ENCODE results near the gene ZBTB49. TPM values are rescaled to one million over a fixed set of nuclear protein-coding genes. Genes with fewer than 3 reads are reported as not detected.

The ZBTB49 gene
- total RNA-seq, 3 donors from 2014 or later, result 3.5 to 8.9 (median 8.4) TPM

DNA sequence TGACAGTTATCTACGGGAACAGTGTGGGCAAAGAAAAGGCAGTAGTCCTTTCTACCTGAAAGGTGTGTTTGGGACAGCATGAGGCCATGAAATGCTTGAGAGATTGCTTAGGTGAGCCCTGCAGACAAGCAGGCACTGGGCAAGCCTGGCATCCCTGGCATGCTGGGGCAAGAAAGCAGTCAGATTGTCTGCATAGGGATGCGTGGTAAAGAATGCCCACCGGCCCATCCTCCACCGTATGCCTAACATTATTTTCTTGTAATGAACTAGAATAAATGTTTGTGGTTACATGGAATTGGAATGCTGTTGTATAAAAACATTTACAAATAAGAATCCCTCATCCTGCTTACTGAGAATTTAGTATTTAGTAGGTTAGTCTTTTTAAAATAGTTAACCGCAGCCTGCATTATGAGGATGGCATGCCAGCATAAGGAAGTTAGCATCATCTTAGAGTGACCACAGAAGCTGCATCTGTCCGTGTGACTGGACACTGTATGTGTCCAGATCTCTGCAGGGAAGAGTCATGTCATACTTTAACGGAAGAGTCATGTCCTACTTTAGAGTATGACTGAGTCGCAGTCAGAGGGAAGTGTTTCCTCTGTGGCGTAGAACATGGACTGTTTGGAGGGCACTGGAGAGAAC lies 18.9 kb downstream of the ZBTB49 start:
- ATAC-seq (no peak), DNase-seq (no peak)
- no peaks in the 10 kb centered on the region for H3K9me3 ChIP-seq
- no peaks in the 10 kb centered on the region for H3K36me3 ChIP-seq (ENCODE audit: low read depth)
- H3K4me1 ChIP-seq (ENCODE audit: low read depth), result no peaks in the 10 kb centered on the region
- TF ChIP-seq, protein P1, sequence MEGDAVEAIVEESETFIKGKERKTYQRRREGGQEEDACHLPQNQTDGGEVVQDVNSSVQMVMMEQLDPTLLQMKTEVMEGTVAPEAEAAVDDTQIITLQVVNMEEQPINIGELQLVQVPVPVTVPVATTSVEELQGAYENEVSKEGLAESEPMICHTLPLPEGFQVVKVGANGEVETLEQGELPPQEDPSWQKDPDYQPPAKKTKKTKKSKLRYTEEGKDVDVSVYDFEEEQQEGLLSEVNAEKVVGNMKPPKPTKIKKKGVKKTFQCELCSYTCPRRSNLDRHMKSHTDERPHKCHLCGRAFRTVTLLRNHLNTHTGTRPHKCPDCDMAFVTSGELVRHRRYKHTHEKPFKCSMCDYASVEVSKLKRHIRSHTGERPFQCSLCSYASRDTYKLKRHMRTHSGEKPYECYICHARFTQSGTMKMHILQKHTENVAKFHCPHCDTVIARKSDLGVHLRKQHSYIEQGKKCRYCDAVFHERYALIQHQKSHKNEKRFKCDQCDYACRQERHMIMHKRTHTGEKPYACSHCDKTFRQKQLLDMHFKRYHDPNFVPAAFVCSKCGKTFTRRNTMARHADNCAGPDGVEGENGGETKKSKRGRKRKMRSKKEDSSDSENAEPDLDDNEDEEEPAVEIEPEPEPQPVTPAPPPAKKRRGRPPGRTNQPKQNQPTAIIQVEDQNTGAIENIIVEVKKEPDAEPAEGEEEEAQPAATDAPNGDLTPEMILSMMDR (IDR thresholded peaks at IDR 0.05), result no peak
- intact Hi-C loops (cut with DNase I, micrococcal nuclease), result no loop called here
- H3K4me3 ChIP-seq, result no peak overlapping the region

DNA sequence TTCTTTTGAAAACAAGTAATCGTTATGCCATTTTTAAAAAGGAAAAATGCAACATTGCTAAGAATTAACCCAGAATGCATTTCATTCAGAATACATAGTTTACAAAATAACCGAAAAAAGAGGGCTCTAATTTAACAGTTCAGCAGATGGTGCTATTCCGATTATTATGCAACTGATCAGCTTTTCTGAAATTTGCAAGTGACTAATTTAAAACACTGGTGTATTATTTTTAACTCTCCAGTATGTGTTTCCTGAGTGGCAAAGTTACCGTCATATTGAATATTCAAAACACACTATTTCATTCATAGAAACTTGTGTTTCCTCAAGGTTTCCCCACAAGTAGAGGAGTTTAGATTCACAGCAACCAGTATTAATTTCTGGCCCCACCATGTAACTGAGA lies 21.1 kb downstream of the ZBTB49 start:
- Histone ChIP-seq H3K4me3 (no peak overlapping the region), H3K4me1 (ENCODE audit: low read depth) (no peaks in the 10 kb centered on the region), H3K9me3 (no peaks in the 10 kb centered on the region), H3K36me3 (ENCODE audit: low read depth) (no peaks in the 10 kb centered on the region)
- intact Hi-C loops (cut with DNase I, micrococcal nuclease), result no loop called here
- DNase-seq (no peak), ATAC-seq (no peak)
- TF ChIP-seq, protein P1 (IDR thresholded peaks at IDR 0.05), result no peak

DNA sequence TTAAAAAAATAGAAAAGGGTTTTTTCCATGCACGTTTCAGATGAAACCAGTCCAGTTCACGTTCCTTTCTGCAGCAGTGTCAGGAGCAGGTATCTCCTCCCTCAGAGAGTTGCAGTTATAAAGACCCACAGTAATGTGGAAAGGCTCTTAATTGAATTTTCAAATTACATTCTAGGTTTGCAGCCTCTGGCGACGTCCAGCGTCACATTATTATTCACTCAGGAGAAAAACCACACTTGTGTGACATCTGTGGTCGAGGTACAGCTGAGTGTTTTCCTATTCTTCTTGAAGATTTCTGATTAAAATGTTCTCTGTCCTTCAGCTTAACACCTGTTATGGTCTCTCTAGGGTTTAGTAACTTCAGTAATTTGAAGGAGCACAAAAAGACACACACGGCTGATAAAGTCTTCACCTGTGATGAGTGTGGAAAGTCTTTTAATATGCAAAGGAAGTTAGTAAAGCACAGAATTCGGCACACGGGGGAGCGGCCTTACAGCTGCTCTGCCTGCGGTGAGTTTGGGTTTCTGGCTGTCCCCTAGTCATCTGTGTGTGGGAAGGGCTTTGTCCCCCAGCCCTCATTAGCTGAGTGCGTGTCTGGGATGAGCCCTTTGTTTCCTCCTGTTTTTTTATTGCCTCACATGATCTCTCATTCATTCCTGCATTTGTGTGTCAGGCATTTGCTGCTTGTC lies 25.6 kb downstream of the ZBTB49 start:
- intact Hi-C loops (cut with DNase I, micrococcal nuclease), result no loop called here
- no peaks in the 10 kb centered on the region for H3K36me3 ChIP-seq (ENCODE audit: low read depth)
- no peak overlapping the region for H3K4me3 ChIP-seq

DNA sequence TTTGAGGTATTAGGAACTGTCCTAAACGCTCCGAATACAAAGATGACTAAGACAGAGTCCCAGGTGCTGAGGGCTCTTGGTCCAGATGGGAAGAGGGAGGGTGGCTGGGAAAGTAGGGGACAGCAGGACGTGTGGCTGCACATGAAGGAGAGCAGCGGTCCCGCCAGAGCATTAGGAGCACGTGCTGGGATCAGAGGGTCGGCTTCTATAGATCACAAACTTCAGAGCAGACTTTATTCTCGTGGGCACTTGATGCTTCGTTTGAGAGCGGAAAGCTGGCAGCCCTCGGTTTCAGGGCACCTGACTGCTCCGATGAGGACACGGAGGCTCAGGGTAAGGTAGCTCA lies 26.1 kb downstream of the ZBTB49 start:
- intact Hi-C loops (cut with DNase I, micrococcal nuclease), result no loop called here
- TF ChIP-seq, protein P1 (IDR thresholded peaks at IDR 0.05), result no peak
- ATAC-seq (no peak), DNase-seq (no peak)
- Histone ChIP-seq H3K36me3 (ENCODE audit: low read depth) (no peaks in the 10 kb centered on the region), H3K4me3 (no peak overlapping the region), H3K9me3 (no peaks in the 10 kb centered on the region), H3K4me1 (ENCODE audit: low read depth) (no peaks in the 10 kb centered on the region)

More for the DNA sequence above, 25.6 kb downstream of the ZBTB49 start:
- H3K4me1 ChIP-seq (ENCODE audit: low read depth), result no peaks in the 10 kb centered on the region
- TF ChIP-seq, protein P1 (IDR thresholded peaks at IDR 0.05), result no peak
- H3K9me3 ChIP-seq, result no peaks in the 10 kb centered on the region
- DNase-seq, result no peak
- no peak for ATAC-seq

DNA sequence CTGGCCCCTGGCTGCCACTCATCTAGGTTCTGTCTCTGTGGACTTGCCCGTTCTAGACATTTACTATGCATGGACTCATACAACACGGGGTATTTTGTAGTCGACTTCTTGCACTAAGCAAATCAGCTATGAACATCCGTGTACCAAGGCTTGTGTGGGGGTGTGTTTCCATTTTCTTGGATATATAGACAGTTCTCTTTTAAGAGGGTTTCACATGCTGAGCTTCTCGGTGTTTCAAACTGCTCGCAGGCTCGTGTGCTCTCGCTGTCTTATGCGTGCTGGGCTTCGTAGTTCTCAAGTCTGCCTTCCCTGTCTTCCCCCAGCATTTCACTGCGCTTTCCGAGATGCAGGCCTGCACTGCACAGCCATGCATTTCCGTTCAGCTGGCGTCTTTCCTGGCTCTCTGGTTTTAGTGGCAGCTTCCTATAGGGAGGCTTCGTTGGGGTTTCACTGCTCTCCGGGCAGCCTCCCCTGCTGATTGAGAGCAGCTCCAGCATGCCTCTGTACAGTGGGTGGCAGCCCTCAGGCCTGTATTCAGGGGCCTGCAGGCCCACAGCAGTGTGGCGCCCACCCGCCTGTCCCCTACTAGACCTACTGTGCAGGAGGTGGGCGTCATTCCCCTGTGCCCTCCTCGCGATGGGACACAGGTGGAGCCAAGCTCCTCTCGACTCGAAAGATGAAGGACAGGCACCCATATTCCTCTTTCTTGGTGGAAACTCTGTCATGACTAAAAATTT lies 27.6 kb downstream of the ZBTB49 start:
- TF ChIP-seq, protein P1 (IDR thresholded peaks at IDR 0.05), result no peak
- H3K36me3 ChIP-seq (ENCODE audit: low read depth), result no peaks in the 10 kb centered on the region
- H3K9me3 ChIP-seq, result no peaks in the 10 kb centered on the region
- H3K4me1 ChIP-seq (ENCODE audit: low read depth), result no peaks in the 10 kb centered on the region
- DNase-seq (no peak), ATAC-seq (no peak)
- intact Hi-C loops (cut with DNase I, micrococcal nuclease), result no loop called here
- no peak overlapping the region for H3K4me3 ChIP-seq
